GM12874 (cell line): ENCODE results near the gene BCL11B.

ENCODE experiments used
- CTCF ChIP-seq: IDR thresholded peaks from 2 replicates; pipeline ENCODE4 v1.5.1; 2011; ENCODE audit warnings: low read depth, mild to moderate bottlenecking, control low read depth, low read length, moderate library complexity; ENCODE audit not compliant: insufficient read depth

The BCL11B gene

DNA sequence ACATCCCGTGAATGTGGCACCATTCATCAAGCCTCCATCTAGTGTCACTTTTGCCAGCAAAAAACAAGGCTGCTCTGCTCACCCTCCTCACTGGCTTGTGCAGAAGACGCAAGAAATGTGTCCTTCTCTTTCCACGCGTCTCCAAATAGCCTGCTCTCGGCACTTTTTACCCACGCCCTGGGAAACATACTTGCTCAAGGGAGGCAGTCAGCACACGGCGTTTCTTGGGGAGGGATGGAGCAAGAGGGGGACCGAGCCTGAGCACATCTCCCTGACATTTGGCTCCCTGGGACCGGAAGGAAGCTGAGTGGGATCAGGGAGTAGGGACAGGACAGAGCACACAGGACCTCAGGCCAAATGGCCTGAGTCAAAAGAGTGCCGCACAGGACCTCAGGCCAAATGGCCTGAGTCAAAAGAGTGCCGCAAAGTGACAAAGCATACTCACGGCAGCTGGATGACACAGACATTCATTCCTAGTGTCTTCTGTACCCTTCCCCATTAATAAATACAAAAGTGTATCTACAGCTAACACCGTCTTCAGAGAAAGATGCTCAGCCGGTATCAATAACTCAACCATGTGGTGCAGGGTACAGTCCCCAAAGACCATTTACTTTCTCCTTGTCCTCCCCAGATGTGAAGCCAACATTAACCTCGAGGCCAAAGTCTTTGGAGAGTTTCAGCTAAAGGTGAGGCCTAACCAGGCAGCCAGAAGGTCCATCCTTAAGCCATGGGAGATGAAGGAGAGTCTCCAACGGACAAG lies 7.1 kb downstream of the BCL11B start:
- TF ChIP-seq CTCF: no peak

GRCh38 chr14:99263564-99264330 lies 8.2 kb downstream of the BCL11B start:
- TF ChIP-seq CTCF: no peak

DNA sequence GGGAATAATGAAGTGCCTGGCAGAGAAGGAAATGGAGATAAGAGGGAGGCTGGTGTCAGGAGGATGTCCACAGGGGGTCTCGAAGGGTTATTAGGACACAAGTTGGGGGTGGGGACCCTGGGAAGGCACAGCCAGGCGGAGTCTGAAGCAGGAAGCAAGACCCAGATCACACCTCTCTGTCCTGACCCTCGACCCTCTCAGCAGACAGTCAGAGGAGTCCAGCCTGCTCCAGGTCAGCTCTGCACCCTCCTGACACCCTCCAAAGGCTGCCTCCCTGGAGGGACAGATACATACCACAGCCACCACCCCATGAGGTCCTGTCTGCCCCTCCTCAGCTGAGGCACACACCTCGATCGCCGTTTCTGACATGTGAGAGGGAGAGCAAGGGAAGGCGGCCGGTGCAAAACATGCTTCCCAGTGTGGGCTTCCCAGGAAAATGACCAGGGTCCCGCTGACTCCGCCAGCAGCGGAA lies 9.0 kb downstream of the BCL11B start:
- TF ChIP-seq CTCF: no peak

GRCh38 chr14:99261912-99262787 lies 9.8 kb downstream of the BCL11B start:
- TF ChIP-seq CTCF: no peak

GRCh38 chr14:99260587-99261551 lies 11.1 kb downstream of the BCL11B start:
- no peak for TF ChIP-seq CTCF

GRCh38 chr14:99260116-99260515 lies 11.9 kb downstream of the BCL11B start:
- no peak for TF ChIP-seq CTCF
